HG02981 (cell line): ENCODE data around the gene ILKAP.

ENCODE experiments used
- ATAC-seq: cut with Tn5 transposase; IDR thresholded peaks from one replicate; pipeline ENCODE4 v1.9.1; 2021; ENCODE audit warnings: mild to moderate bottlenecking, moderate library complexity; ENCODE audit not compliant: unreplicated experiment

ILKAP gene

DNA sequence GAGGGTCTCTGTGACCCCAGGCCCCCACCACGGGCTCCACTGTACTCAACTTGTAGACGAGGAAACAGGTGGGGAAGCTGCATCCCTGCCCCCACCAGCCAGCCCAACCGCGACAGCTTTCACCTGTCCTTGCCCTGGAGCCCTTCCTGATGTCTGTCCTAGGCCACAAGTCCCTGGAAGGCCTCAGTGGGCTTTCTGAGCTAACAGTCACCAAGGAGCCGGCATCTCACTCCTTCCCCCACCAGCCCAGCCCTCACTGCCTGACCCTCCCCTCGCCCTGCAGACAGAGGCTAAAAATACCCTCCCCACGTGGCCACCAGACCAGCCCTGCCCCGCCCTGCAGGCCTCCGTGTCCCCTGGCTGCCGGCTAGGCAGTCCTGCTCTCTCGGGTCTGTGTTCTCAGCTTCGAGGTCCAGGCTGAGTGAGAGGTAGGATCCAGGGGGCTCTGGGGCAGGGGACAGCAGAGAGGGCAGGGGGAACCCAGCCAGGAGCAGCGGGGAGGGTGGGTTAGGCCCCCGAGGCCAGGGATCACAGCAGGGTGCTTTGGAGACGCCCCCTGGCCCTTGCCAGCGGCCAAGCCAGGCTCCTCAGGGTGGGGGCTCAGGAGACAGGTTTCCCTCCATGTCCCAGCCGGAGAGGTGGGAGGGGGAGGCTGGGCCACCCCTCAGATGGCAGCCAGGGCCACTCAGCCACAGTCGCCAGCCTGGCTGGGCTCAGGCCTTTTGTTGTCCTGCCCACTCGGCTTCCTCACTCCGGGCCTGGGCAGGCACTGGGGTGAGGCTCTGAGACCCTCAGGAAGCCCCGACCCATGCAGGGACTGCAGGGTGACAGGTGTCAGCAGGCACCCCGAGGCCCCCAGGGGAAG lies 64.9 kb downstream of the ILKAP start, which contains the start of gene KLHL30:
KLHL30 (plus strand) TSS at position 338 of the 865 bp plus-strand sequence. CDS start 2,087 bp downstream, outside the sequence.
- no peak for ATAC-seq

DNA sequence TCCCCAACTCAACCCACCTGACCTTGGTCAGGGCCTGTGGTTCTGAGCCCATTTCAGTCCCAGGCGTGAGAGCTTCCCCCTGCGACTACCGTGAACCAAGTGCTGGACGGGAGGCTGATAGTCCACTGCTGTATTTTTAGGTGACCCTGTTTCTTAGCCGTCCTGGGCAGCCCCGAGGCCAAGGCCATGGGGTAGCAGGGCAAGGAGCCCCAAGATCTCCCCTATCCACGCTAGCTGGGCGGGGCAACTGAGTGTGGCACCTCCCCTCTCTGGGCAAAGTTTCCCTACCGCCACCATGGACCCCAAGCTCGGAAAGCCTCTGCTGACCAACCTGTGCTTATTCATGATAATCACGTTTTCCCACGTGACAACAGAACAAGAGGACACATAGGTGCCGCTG lies 65.6 kb downstream of the ILKAP start:
- no peak for ATAC-seq

DNA sequence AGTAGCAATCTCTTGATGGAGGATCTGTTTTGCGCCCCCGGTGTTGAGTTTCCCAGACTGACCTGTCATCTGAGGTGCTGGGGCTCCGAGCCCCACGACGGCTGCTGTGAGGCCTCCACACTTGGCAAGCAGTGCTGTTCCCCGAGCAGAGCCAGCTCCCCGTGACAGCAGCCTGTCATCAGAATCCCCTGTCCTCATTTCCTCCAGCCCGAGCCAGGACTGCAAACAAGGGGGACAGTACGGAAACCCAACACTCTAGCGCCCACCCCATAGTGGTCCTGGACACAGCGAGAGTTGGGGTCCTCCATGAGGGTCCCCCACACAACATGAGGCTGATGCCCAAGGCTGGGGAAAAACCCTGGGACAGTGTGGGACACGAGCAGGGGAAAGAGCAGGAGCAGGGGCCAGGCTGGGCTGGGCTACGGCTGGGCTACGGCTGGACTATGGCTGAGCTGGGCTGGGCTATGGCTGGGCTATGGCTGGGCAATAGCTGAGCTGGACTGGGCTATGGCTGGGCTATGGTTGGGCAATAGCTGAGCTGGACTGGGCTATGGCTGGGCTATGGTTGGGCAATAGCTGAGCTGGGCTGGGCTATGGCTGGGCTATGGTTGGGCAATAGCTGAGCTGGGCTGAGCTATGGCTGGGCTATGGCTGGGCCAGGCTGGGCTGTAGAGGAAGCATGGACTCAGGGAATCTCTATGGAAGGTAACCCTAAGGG lies 66.5 kb downstream of the ILKAP start:
- ATAC-seq = no peak

DNA sequence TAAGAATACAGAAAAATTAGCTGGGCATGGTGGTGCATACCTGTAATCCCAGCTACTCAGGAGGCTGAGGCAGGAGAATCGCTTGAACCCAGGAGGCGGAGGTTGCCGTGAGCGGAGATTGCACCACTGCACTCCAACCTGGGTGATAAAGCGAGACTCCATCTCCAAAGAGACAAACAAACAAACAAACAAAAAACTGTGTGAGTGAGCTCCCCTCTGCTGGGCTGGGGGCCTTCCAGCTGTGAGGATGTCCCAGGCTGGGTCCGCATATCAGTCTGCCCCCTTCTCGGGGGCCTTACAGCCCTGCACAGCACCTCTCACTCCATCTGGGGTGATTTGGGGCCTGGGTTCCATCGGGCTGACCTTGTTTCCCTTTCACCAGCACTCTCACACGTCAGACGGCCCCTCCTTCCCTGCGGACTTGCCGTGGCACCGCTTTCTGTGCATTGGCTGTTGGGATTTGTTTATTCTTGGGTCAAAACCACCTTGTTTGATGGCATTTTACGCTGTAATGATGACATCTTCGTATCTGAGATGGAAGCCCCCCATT lies 67.8 kb downstream of the ILKAP start:
- ATAC-seq = no peak

DNA sequence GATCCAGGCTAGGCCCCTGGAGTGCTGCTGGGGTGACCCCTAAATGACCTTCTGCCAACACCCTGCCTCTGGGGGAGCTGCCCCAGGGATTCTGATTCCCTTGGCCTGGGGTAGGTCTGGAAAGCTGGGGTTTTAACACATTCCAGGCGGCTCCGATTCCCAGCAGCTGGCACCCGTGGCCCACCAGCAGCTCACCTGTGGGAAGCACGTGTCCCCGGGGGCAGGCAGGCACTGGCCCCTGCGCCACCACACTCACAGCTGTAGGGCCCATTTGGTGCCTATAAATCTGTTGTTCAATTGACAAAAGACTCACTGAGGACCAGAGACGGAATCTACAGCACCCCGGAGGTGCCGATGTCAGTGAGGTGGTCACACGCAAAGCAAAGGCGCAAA lies 69.1 kb downstream of the ILKAP start:
- no peak for ATAC-seq

DNA sequence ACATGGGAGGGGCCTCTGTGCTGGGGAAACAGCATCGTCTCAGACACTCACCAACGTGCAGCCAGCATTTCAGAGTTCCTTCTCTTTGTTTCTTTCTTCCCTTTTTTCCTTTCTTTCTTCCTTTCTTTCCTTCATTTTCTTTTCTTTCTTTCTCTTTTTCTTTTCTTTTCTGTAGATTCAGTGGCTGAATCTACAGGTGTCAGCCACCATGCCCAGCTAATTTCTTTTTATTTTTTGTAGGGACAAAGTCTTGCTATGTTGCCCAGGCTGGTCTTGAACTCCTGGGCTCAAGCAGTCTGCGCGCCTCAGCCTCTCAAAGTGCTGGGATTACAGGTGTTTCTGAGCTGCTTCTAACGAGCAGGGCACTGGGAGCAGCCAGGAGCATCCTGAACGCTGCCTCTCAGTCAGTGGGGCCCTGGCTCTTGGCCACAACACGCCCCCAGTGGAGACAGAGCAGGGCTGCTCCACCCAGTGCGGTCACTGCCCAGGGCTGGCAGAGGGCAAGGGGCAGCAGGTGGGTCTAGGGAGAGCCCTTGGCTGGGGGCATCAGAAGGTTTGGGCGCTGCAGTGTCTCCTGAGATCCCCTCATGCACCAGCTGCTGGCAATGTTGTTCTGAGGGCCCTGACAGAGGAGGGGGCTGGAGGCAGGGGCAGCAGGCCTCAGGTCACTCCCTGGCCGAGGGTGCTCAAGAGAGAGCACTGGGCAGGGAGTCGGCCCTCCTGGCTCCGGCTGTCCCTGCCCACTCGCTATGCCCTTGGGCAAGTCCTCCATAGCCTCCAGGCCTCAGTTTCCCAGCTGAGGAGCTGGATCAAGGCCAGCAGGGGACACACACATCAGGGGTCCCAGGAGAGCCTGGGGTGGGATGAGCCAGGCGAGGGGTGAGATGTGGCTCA lies 69.7 kb downstream of the ILKAP start:
- ATAC-seq = no peak

DNA sequence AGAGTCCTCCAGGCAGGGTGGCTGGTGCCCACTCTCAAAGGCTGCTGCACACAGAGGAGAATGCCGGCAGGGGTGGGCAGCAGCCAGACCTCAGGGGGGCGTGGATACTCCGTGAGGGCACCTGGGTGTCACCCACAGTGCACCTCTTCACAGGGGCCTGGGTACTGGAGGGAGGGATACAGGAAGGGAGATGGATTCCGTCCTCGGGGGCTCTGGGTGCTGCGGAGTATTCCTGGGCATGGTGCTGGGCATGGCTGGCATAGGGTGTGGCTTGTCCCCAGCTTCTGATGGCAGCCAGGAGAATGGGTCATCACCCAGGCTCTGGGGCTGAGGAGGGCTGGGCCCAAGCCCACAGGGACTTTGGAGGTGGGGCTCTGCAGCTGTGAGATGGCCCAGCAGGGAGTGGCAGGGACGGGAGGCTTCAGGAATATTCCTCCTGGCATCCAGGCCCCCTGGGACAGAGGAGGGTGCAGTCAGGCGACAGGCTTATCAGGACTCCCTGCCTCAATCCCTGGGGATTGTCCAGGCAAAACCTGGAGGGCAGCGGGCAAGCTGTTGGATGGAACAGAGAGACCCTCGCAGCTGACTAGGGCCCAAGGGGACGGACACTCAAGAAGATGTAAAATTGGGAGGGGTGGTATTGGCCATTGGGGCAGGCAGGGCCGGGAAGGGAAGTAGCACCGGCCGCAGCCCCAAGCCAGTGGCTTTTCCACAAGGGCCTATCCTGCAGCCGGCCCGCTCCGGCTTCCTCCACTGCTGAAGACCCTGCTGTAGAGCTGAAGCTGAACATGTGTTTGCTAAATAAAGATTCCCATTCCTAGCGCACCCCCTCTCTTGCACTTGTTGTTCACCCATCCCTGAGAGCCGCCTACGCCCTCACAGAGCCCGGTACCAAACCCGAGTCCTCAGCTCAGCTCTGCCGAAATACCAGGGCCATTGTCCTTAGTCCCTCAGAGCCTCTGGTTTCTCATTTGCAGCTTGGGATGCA lies 70.7 kb downstream of the ILKAP start:
- ATAC-seq = no peak

DNA sequence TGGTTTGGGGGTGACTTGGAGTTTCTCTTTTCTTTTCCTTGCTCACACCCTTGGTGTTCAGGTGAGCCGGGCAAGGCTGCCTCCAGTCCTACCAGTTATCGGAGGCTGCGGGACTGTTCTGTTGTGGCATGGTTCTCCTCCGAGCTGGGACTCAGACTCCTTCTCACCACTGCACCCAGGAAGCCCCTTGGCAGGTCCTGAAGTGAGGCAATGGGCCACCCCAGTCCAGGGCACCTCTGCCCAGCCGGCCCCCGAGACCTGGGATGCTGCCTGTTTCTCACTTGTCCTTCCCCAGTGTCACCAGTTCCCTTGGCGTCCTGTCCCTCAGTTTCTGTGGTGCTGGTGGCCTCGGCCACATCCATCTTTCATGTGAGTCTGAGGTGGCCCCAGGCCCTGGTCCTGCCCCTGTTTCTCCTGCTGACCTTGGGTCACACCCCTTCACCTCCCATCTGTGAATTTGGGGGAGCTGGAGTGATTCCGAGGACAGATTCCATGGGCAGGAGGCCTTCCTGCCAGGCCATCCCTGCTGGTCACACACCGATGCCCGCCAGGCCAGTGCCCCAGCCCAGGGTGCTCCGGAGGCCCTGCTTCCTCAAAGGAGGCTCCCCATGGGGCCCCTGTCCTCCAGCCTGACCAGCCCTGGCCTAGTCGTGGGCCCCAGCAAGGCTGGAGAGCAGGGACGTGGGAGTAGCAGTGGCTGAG lies 71.6 kb downstream of the ILKAP start:
- no peak for ATAC-seq

DNA sequence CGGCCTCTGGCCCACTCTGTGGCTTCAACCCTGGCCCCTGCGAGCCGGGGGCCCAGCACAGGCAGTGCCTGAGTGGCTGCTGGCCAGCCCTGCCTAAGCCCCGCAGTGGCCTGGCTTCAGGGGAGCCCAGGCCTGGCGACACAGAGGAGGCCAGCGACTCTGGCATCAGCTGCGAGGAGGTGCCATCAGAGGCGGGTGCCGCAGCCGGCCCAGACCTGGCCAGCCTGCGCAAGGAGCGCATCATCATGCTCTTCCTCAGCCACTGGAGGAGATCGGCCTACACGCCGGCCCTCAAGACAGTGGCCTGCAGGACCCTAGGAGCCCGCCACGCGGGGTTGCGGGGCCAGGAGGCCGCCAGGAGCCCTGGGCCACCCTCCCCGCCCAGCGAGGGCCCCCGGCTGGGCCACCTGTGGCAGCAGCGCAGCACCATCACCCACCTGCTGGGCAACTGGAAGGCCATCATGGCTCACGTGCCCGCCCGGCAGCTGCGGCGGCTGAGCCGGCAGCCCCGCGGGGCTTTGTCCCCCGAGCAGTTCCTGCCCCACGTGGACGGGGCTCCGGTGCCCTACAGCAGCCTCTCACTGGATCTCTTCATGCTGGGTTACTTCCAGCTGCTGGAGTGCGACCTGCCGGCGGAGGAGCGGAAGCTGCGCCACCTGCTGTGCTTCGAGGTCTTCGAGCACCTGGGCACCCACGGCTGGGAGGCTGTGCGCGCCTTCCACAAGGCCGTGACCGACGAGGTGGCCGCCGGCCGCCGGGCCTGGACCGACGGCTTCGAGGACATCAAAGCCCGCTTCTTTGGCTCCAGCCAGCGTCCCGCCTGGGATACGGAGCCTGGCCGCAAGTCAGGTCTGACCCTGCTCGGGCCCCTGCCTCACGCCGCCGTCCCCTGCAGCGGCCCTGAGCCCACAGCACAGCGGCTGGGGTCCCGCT lies 72.5 kb downstream of the ILKAP start:
- ATAC-seq = no peak

DNA sequence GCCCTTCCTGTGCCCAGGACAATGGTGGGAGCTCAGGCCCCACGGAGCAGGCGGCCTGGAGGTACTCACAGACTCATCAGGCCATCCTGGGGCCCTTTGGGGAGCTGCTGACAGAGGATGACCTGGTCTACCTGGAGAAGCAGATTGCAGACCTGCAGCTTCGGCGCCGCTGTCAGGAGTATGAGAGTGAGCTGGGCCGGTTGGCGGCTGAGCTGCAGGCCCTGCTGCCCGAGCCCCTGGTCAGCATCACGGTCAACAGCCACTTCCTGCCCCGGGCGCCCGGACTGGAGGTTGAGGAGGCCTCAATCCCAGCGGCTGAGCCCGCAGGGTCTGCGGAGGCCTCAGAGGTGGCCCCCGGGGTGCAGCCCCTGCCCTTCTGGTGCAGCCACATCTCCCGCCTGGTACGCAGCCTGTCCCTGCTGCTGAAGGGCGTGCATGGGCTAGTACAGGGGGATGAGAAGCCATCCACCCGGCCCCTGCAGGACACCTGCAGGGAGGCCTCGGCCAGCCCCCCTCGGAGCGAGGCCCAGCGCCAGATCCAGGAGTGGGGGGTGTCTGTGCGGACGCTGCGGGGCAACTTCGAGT lies 73.3 kb downstream of the ILKAP start:
- ATAC-seq = no peak

DNA sequence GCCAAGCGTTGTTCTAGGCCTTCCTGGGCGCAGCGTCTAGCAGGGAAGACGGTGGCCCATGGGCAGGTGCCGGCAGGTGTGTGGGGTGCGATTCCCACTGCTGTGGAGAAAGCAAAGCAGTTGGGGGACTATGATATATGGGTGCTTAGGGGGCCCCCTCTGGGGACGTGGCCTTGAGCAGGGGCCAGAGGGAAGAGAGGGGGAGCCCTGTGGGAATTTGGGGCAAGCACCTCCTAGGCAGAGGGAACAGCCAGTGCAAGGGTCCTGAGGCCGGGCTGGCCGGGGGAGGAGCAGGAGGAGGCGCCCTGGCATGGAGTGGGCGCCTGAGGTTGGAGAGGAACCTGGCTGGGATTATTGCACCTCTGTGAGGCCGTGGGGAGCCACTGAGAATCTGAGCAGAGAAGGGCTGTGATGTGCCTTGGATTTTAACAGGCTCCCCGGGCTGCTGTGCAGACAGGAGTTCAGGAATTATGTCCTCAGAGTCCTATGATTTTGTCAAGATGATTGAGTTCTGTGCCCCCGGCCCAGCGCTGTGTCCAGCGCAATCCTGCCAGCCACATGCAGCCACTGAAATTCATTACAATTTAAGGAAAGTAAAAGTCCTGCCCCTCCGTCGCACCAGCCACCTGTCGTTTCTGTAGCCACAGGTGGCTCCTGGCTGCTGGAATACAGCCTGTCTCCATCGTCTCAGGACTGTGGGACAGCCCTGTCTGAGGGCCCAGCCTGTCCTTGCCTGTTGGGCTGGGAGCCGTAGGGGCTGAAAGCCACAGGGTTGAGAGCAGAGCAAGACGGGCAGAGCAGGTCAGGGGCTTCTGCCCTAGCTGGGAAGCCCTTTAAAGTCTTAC lies 74.1 kb downstream of the ILKAP start:
- no peak for ATAC-seq

DNA sequence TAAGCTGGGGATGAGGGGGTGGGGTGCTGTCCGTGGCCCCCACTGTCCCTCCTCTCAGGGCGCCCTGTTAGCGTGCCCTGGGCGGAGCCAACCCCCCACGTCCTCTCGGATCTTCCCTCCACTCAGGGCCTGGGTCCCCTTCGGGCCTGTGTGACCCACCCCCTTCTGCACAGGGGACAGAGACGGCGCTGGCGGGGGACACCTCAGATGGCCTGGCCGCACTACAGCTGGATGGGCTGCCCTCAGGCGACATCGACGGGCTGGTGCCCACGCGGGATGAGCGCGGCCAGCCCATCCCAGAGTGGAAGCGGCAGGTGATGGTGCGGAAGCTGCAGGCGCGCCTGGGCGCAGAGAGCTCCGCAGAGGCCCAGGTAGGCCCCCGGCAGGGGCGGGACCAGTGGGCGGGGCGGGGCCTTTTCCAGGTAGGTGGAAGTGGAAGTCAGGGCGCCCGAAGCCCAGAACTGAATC lies 74.9 kb downstream of the ILKAP start:
- ATAC-seq = no peak

DNA sequence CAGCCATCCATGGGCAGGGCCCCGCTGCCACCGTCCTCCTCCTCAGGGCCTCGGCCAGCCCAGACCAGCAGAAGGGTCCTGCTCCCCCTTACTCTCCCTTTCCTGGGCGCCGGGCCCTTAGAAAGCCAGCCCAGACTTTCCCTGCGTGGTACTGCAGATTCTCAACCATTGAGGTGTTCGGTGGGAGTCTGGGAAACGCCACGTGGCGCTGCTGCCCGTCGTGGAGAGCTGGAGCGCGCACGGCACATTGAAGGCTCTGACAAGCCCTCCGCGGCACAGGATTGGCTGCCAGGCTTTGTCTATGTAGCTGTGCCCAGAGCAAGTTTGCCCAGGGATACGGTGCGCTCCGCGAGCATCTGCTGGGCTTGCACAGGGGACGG lies 75.4 kb downstream of the ILKAP start:
- ATAC-seq = no peak

DNA sequence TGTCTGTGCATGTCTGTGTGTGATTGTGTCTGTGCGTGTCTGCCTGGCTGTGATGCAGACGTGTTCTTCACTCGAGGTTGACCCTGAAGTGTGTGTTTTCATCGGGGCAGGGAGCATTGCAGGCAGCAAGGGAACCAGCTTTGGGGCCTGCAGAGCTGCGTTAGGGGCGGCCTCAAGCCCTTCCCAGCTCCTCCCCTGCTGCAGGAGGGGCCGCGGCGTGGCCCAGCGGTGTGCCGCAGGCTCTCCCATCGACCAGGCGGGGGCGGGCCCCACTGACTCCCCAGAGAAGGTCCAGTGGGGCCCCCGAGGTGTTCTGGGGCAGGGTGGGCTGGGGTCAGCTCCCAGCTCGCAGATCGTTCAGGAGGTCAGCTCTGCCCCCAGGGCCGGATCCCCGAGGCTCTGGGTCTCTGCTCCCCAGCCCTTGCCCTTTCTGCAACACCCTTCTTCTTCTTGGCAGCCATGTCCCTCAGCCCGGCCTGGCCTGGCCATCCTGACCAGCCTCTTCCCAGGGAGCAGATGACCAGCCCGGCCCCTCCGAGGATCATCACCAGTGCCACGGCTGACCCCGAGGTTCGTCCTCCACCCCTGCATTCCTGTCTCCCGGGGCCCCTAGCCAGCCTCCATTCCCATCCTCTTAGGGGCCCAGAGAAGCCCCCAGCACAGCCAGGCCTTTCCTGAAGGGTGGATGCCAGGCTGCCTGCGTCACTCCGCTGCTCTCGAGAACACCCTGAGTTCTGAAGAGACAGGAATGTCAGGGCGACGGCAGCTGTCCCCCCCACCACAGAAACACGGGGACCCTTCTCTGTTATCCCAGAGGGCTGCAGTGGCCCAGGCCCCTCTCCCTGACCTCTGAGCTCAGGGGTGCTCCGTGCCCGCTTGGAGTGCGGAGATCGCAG lies 76.1 kb downstream of the ILKAP start:
- ATAC-seq = peak; percentile 58

DNA sequence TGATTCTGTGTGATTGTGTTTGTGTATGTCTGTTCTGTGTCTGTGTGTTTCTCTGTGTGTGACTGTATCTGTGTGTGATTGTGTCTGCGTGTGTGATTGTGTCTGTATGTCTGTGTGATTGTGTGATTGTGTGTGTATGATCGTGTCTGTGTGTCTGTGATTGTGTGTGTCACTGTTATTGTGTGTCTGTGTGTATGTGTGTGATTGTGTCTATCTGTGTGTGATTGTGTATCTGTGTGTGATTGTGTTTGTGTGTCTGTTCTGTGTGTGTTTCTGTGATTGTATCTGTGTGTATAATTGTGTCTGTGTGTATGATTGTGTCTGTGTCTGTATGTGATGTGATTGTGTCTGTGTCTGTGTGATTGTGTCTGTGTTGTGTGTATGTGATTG lies 76.7 kb downstream of the ILKAP start:
- ATAC-seq = no peak

DNA sequence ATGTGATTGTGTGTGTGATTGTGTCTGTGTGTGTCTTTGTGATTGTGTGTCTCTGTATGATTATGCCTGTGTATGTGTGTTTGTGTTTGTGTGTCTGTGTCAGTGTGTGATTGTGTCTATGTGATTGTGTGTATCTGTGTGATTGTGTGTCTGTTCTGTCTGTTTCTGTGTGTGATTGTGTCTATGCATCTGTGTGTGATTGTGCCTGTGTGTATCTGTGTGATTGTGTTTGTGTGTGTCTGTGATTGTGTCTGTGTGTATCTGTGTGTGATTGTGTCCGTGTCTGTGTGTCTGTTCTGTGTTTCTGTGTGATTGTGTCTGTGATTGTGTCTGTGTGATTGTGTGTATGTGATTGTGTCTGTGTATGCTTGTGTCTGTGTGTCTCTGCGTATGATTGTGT lies 77.2 kb downstream of the ILKAP start:
- no peak for ATAC-seq
